ENCODE measurements around the gene LRCOL1.

The LRCOL1 gene

GRCh38 chr12:132608231-132609171 lies 1.9 kb downstream of the LRCOL1 start:
- no peak for TF ChIP-seq CTCF (IDR thresholded peaks at IDR 0.05; ENCODE audit: low read depth, low read length)
- no peak for DNase-seq (ENCODE audit: extremely low read depth, low read depth)

GRCh38 chr12:132606927-132607326 lies 3.5 kb downstream of the LRCOL1 start:
- no peak for DNase-seq (ENCODE audit: extremely low read depth, low read depth)
- TF ChIP-seq CTCF (IDR thresholded peaks at IDR 0.05; ENCODE audit: low read depth, low read length), result no peak

- no peak for DNase-seq (ENCODE audit: extremely low read depth, low read depth)
- no peak for TF ChIP-seq CTCF (IDR thresholded peaks at IDR 0.05; ENCODE audit: low read depth, low read length)
Observed at GRCh38 chr12:132606466-132606865, 3.9 kb downstream of the LRCOL1 start.

- no peak for TF ChIP-seq CTCF (IDR thresholded peaks at IDR 0.05; ENCODE audit: low read depth, low read length)
- no peak for DNase-seq (ENCODE audit: extremely low read depth, low read depth)
Observed at GRCh38 chr12:132605892-132606291, 4.5 kb downstream of the LRCOL1 start.

- no peak for TF ChIP-seq CTCF (IDR thresholded peaks at IDR 0.05; ENCODE audit: low read depth, low read length)
- DNase-seq (ENCODE audit: extremely low read depth, low read depth), result no peak
Observed at GRCh38 chr12:132604668-132605441, 5.5 kb downstream of the LRCOL1 start.

GRCh38 chr12:132604151-132604618 lies 6.2 kb downstream of the LRCOL1 start:
- no peak for TF ChIP-seq CTCF (IDR thresholded peaks at IDR 0.05; ENCODE audit: low read depth, low read length)
- DNase-seq (ENCODE audit: extremely low read depth, low read depth), result no peak

All from AG09319 (cell line).